ENCODE measurements around the gene KDM4C.

Gene KDM4C

DNA sequence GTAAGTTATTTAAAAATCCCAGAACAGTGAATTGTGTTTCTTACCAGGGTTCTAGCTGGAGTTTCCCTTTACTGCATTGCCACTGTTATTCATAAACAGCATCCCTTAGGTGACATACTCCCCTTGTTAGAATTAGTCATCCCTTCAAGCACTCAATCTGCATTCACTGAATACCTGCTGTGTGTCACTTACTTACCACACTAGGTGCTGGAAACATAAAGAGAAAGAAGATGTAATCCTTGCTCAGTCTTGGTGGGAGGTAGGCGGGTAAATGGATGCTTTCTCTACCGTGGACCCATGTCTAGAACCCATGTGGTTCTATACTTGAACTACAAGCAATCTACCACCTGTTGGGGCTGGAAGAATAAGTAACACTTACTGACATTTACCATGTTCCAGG lies 371.6 kb downstream of the KDM4C start:
- no peak for DNase-seq (ENCODE audit: low read depth in 2 of 2, low spot score in 1 of 2)

GRCh38 chr9:7130266-7130820 lies 372.6 kb downstream of the KDM4C start:
- no peak for DNase-seq (ENCODE audit: low read depth in 2 of 2, low spot score in 1 of 2)

GRCh38 chr9:7132605-7133004 lies 374.8 kb downstream of the KDM4C start:
- DNase-seq (ENCODE audit: low read depth in 2 of 2, low spot score in 1 of 2), result no peak

DNA sequence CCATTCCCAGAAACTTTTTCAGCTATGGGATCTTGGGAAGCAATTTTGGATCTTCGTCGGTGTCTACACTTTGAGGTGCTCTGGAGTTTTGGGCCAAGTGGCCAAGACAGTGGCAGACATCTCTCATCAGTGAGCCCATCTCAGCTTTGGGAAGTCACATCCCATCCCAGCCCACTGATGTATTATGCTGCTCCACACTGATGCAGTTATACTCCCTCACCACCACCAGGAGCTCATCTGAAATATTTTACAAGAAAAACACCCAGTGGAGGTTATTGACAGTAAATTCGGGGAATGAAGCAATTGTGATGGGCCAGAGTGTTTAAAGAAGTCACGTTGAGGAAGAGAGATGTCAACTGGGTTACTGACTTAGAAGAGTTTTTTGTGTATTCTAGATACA lies 378.0 kb downstream of the KDM4C start:
- DNase-seq (ENCODE audit: low read depth in 2 of 2, low spot score in 1 of 2), result no peak

DNA sequence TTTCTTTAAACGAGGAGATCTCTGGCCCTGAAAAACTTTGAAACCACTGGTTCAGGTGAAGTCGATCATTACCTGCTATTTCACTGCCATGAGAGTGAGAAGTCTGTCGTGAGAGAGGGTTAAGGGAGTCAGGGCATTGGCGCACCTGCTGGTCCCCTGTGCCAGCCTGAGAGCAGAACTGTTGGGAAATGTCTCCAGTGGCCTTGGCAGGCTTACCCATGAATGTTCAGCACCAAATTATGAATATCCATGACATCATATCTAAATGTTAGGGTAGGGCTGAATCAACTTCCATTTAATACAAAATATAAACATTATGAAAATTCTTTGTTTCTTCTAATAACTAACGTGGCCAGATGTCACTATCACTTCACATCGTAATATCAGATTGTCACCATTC lies 379.3 kb downstream of the KDM4C start:
- no peak for DNase-seq (ENCODE audit: low read depth in 2 of 2, low spot score in 1 of 2)

DNA sequence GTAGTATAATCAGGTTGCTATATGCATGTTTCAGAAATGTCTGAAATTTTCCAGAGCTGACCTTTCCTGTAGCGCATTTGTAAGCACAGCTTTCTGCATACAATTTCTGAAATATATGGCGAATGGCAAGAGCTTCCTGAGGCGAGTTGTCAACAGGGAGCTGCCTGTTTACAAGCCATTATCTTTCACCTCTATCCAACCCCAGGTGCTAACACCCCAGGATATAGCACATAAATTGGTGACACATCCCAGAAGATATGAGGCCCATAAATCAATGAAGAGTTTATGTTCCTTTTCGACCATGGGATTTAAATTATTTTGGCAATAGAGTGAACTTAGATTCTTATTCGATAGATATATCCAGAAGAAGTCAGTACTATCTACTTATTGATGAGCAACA lies 379.8 kb downstream of the KDM4C start:
- DNase-seq (ENCODE audit: low read depth in 2 of 2, low spot score in 1 of 2), result no peak

DNA sequence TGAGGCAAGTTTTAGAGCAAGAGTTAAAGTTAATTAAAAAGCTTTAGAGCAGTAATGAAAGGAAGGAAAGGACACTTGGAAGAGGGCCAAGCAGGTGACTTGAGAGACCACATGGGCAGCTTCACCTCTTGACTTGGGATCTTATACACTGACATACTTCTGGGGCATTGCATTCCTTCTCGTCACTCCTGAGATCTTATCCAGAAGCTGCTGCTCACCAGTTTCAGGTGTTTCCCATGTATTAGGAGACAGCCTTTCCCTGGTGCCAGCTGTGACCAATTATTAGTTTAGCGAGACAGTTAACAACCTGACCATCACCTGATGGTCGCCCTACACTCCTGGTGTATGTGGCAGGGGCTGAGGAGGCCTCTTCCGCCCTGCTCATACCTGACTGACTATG lies 382.1 kb downstream of the KDM4C start:
- no peak for DNase-seq (ENCODE audit: low read depth in 2 of 2, low spot score in 1 of 2)

DNA sequence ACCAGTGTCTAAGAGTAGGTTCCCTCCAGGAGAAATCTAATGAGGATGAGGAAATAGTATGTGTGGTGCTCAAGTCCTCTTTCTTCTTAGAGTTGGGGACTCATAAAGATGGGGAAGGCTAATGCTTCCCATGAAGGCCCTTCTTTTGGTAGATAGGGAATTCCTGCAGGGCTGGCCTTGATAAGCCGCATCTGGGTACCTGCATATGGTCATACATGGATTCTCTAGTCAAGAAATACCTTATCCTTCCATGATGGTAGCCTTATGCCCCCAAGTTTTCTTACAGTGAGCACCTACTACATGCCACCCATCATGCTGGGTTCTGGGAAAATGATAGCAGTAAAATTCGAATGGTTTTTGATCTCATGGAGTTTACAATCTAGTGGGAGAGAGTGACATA lies 382.6 kb downstream of the KDM4C start:
- no peak for DNase-seq (ENCODE audit: low read depth in 2 of 2, low spot score in 1 of 2)

DNA sequence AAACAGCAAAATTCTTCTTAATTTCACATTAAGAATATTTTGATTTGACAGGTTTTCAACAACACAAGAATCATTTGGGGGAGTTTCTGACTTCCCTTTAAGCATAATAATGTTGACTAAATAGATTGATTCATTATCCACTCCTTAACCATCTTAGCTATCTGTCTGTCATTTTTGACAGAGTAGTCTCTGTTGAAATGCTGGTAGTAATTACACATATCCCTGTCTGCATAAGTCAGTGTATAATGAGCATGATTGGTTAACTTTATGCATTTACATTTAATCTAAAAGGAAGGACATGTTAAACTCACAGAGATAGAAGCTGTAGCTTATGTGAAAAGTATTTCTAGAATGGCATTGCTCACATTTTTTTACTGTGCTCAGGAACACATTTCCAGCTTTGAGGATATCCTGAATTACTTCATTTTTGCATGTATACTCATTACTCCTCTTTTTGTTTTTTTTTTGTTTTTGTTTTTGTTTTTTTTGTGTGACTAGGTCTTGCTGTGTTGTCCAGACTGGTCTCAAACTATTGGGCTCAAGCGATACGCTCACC lies 385.9 kb downstream of the KDM4C start:
- no peak for DNase-seq (ENCODE audit: low read depth in 2 of 2, low spot score in 1 of 2)

DNA sequence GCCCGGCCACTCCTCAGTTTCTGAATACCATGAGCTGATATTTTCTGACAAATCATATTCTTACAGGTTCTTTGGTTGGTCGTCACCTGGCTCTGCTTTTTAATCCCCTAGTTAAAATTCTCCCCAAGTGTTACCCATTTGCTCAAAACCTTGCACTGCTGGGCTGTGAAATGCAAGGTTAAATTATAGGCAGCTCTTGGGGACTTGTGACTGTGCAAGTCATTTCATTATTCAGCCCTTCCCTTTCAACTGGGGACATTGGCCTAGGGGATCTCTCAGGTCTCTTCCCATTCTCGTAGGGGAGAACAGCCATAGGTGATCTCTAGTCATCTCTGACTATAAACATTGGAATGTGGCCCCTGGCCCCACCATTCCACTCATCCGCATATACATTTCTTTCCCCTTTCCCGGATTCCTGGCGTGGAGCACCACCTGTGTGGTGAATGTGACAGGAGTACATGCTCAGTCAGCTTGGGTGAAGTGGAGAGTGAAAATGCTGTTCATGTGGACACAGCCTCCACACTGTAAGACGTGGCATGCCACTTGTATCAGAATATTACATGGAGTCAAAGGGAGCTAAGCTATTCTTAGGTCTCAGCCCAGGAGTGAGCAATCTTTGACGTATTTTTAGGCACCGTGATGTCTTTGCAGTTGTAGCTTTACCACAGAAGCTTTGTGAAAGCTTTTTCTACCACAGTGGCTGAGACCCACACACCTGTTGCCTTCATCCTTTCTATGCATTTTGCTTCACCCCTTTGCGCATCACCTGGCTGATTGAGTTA lies 386.7 kb downstream of the KDM4C start:
- DNase-seq (ENCODE audit: low read depth in 2 of 2, low spot score in 1 of 2), result no peak

DNA sequence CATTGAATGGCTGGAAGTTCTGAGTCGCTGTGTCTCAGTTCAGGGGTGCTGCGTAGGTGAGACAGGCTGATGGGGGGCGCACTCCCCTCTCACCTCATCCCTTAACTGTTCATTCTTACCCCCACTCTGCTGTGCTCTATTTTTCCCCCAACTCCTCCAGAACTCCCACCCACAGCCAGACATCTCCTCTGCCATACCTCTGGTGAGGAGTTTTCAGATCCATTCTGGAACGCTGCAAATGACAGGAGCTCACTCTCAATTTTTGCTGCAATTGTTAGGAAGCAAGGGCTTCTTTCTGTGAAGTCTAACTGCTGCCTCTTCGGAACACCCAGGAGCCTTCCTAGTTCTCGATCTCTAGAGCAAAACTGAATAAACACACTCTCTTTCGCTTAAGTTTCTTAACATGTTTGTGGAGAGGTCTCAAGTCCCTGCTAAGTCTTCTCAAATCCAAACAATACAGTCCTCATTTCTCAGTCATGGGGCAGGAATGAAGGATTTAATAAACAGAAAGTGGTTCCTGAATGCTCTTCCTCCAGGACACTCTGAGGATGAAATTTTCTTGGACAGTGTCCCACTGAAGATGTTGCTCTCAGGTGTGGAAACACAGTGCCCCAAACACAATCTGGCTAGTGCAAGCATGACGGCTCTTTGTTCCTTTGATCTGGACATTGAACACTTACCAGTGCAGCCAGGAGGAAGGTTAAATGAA lies 387.7 kb downstream of the KDM4C start:
- no peak for DNase-seq (ENCODE audit: low read depth in 2 of 2, low spot score in 1 of 2)

GRCh38 chr9:7146582-7146981 lies 388.8 kb downstream of the KDM4C start:
- no peak for DNase-seq (ENCODE audit: low read depth in 2 of 2, low spot score in 1 of 2)

- no peak for DNase-seq (ENCODE audit: low read depth in 2 of 2, low spot score in 1 of 2)
Measured at GRCh38 chr9:7147121-7148090, 389.6 kb downstream of the KDM4C start.

DNA sequence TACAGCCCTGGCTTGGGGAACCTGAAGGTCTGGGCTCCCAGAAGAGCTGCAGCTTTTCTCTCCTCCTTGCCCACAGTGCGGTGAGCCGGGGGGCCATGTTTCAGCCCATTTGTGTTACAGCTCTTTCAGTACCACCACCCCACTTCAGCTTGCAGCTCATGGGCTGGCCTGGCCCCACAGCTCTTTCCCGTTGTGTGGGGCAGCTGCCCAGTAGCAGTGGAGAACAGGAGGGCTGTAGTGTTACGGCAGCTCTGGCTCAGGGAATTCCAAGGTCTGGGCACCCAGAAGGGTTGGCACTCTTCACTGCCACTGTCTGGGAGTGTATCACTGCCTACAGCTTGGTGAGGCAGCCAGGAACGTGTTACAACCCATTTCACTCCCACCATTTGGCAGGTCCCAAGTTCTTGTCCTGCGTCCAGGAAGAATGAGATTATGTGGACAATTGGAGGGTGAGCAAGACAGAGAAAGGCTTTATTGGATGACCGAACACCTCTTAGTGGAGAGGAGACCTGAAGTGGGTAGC lies 390.5 kb downstream of the KDM4C start:
- DNase-seq (ENCODE audit: low read depth in 2 of 2, low spot score in 1 of 2), result no peak

DNA sequence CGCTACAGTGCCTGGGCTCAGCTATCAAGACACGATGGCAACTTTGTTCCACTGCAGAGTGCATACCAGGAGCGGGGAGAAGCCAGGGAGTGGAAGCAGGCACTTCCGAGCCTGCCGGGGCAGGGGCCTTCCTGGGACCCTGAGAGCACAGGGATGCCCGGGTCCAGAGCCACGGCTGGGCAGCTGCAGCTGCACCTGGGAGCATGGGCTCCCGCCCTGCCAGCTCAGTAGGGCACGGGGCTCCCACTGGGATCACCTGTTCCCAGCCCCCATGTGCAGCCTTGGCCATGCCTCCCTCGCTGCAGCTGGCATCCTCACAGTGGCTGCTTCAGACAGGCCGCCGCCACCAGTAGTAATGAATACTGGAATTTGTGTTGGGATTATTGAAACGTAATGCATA lies 391.5 kb downstream of the KDM4C start:
- DNase-seq (ENCODE audit: low read depth in 2 of 2, low spot score in 1 of 2), result no peak

DNA sequence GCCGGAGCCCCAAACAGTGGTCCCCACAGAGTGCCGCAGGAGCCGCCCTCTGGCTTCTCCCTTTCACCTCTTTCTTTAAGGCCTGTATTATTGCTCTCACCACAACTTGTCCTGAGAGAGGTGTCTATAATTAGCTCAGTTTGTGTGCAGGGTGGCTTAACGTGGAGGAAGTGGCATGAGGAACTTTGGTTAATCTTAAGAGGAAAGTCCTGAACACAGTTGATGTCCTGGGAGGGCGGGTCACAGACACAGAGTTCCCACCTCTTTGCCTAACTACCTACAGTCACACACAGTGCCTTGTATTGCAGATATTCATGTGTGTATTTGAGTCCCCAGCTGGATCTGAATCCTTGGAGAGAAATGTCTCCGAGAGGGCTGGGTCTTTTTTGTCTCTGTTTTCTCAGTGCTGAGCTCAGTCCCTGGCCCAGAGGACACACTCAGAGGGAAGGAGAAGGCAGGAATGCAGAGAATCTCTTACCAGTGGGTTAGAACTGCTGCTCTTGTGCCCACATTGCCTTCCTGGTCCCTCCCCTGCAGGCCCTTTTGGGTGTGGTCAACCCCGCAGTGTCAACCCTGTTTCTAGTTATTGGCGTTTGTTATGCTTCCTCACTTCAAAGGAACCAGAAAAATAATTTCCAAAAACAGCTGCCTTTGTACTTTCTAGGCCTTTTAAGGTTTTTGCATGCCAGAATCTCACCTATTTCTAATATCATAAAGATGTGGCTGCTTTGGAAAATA lies 392.5 kb downstream of the KDM4C start:
- no peak for DNase-seq (ENCODE audit: low read depth in 2 of 2, low spot score in 1 of 2)

- no peak for DNase-seq (ENCODE audit: low read depth in 2 of 2, low spot score in 1 of 2)
Measured at GRCh38 chr9:7153134-7153533, 395.4 kb downstream of the KDM4C start.

DNA sequence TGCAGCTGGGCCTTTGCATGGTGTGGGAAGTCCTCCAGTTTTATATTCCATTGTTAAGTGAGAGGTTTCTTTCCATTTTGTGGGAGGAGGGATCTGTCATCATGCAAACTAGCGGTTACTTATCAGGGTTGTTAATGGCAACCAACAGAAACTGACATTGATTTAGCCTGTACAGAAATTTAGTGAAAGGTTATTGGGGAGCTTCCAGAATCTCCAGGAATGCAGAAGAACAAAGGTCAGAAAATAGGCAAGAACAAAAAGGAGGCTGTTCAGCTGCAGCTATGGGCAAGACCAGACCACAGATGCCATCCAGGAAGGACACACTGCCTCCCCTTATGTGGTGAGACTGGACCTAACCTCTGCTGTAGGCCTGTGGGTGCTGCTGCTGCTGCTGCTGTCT lies 395.8 kb downstream of the KDM4C start:
- DNase-seq (ENCODE audit: low read depth in 2 of 2, low spot score in 1 of 2), result no peak

DNA sequence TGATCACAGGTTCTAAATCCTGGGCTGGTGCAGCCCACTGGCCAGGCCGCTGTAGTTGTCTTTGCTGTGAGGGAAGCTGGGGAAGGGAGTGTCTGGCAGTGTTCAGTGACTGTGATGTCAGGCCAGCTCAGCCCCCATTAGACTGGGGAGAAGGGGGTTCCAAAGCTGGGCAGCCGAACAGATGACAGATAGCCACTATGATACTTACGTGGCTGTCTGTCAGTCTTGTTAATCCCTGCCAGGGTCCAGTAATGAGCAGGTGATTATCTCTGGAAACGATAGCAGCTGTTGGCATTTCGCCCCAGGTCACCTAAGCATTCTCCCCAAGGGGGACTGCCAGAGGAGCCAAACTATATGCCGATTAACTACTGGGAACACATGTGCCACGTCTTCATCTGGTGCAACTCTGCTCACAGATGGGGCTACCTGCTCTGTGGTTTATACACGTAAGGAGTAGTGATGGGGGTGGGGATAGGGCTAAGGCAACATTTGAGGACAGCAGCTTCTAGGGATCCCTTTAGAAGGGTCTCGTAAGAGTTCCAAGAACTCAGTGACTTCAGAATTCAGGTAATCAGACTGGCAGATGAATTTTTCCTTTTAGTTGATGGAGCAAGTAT lies 396.3 kb downstream of the KDM4C start:
- DNase-seq (ENCODE audit: low read depth in 2 of 2, low spot score in 1 of 2), result no peak

- no peak for DNase-seq (ENCODE audit: low read depth in 2 of 2, low spot score in 1 of 2)
Measured at GRCh38 chr9:7154650-7155049, 396.9 kb downstream of the KDM4C start.

All from stimulated activated CD8-positive, alpha-beta memory T cell treated with anti-CD3 and anti-CD28 coated beads, Interleukin-4, amount 100 ng/mL, for 1 hour (primary cell).